Stimulated activated CD4-positive, alpha-beta T cell treated with anti-CD3 and anti-CD28 coated beads, Interleukin-15, amount 100 ng/mL, for 1 hour (primary cell): ENCODE data around the gene ABCC10.
"Not testable (repeated sequence)": the region's sequence is repeated elsewhere in the genome, so short reads cannot be mapped to it uniquely, and the experiment has no call there.

ENCODE experiments used
- DNase-seq, 2 donors: peaks; one replicate each; pipeline ENCODE4 v3.0.0-alpha.2; 2020; ENCODE audit warnings: low read depth in 1 of 2, low spot score in 1 of 2

ABCC10 gene

DNA sequence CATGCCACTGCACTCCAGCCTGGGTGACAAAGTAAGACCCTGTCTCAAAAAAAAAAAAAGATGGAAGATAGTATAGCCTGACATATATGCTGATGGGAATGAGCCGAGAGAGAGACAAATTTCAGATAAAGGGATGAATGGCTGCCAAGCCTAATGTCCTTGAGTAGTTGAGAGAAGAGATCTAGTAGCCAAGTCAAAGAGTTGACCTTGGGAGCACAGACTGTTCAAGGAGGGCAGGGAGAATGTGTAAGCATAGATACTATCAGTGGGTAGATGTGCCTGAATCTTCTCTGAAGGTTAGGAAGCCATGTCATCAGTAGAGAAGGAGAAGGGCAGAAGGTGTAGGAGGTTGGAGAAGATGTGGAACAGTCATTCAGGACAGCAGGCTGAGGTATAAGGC, 20.0 kb upstream of the ABCC10 start:
- no peak for DNase-seq

DNA sequence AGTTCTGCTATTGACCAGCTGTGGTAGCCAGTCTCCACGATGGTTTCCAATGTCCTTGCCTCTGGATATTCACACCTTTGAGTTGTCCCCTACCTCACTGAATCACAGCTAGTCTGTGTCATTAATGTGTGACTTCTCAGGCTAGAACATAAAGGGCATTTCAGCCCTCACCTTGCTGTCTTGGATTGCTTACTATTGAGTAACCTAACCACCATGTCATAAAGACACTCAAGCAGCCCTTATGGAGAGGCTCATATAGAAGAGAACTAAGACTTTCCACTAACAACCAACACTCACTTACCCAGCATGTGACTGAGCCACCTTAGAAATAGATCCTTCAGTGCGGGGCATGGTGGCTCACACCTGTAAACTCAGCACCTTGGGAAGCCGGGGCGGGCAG, 19.1 kb upstream of the ABCC10 start:
- no peak for DNase-seq

GRCh38 chr6:43410776-43411175, 16.6 kb upstream of the ABCC10 start:
- DNase-seq = not testable (repeated sequence)

- no peak for DNase-seq
Measured at GRCh38 chr6:43412541-43412940, 14.8 kb upstream of the ABCC10 start.

GRCh38 chr6:43413002-43413401, 14.3 kb upstream of the ABCC10 start:
- no peak for DNase-seq

GRCh38 chr6:43415275-43415674, 12.1 kb upstream of the ABCC10 start:
- DNase-seq = not testable (repeated sequence)

DNA sequence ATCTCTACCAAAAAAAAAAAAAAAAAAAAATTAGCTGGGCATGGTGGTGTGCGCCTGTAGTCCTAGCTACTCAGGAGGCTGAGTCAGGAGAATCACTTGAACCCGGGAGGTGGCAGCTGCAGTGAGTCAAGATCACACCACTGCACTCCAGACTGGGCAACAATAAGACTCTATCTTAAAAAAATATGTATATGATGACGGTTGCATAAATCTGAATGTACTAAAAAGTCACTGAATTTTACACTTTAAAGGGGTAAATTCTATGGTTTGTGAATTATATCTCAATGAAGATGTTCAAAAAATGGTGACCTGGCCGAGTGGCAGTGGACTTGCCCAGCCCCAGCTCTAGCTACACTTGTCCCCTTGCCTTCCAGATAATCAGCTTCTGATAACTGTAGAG, 10.4 kb upstream of the ABCC10 start:
- no peak for DNase-seq

DNA sequence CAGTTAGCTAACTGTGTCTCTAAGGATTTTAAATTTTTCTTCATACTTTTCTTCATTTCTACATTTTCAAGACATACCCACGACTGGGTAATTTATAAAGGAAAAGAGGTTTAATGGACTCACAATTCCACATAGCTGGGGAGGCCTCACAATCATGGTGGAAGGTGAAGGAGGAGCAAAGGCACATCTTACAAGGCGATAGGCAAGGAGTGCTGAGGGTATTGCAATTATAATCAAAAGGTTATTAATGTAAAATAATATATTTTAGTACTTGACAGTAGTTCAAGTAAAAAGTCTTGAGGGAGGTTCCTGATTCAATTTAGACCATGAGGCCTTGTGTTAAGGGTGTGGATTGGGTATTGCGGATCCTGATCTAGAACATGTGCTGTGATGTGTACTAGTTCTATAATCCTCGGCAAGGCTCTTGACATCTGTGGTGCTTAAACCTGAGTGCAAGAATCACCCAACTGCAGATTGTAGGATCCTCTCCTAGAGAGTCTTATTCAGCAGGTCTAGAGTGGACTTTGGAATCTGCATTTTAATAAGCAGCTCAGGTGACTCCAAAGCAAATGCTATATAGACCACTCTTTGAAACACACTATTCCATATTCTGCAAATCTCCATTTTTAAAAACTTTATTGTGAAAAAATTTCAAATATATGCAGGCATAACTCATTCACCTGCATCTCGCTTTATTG, 7.2 kb upstream of the ABCC10 start:
- no peak for DNase-seq

- DNase-seq = no peak
Measured at GRCh38 chr6:43421831-43422230, 5.5 kb upstream of the ABCC10 start.

DNA sequence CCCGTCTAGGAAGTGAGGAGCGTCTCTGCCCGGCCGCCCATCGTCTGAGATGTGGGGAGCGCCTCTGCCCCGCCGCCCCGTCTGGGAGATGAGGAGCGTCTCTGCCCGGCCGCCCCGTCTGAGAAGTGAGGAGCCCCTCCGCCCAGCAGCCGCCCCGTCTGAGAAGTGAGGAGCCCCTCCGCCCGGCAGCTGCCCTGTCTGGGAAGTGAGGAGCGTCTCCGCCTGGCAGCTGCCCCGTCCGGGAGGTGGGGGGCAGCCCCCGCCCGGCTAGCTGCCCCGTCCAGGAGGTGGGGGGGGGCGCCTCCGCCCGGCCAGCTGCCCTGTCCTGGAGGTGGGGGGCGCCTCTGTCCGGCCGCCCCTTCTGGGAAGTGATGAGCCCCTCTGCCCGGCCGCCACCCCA, 2.3 kb upstream of the ABCC10 start:
- DNase-seq = not testable (repeated sequence)

DNA sequence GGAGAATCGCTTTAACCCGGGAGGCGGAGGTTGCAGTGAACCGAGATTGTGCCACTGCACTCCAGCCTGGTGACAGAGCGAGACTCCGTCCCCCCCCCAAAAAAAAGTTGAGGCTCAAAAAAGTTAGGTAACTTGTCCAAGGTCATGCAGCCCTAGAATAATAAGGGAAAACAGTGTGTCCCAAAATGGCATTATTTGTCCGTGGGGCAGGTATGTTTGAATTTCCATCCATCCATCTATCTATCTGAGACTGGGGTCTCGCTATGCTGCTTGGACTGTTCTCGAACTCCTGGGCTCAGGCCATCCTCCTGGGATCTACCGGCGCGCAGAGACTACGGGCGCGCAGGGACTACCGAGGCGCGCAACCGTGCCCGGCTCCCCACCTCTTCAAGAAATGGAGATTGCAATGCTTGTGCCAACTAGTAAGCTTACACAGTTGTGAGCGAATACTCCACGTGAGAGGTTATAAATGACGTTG, 374 bp upstream of the ABCC10 start:
- DNase-seq = no peak

- no peak for DNase-seq
Measured at GRCh38 chr6:43428112-43428570, 800 bp downstream of the ABCC10 start.

DNA sequence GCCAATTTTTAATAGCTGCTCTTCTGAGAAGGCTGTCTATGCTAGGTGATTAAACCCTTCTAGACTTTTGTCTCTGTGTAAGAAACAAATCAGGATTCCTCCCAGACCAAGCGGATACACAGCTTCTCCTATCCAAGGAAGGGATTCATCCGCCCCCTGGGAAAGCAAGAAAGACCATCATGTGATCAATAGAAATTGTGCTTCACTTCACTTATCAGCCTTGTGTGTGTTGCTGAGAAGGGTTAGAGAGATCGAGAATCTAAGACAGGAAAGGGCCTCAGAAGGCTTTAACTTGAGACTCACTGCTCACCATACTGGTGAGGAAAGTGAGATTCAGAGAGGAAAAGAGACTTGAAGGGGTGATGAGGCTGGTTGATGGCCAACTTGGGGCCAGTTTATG, 1.5 kb downstream of the ABCC10 start:
- no peak for DNase-seq

- no peak for DNase-seq
Measured at GRCh38 chr6:43432009-43432945, 4.9 kb downstream of the ABCC10 start.

DNA sequence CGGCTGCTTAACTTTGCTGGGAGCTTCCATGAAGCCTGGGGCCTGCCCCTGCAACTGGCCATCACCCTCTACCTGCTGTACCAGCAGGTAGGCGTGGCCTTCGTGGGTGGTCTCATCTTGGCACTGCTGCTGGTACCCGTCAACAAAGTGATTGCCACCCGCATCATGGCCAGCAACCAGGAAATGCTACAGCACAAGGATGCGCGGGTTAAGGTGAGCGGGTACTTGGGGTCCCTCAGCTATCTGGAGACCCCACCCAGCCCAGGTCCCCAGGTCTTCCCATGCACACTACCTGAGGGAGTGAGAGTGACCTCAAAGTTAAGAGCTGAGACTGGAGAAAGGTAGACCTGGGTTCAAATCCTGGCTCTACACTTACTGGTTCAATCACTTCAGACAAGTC, 5.8 kb downstream of the ABCC10 start:
- no peak for DNase-seq

DNA sequence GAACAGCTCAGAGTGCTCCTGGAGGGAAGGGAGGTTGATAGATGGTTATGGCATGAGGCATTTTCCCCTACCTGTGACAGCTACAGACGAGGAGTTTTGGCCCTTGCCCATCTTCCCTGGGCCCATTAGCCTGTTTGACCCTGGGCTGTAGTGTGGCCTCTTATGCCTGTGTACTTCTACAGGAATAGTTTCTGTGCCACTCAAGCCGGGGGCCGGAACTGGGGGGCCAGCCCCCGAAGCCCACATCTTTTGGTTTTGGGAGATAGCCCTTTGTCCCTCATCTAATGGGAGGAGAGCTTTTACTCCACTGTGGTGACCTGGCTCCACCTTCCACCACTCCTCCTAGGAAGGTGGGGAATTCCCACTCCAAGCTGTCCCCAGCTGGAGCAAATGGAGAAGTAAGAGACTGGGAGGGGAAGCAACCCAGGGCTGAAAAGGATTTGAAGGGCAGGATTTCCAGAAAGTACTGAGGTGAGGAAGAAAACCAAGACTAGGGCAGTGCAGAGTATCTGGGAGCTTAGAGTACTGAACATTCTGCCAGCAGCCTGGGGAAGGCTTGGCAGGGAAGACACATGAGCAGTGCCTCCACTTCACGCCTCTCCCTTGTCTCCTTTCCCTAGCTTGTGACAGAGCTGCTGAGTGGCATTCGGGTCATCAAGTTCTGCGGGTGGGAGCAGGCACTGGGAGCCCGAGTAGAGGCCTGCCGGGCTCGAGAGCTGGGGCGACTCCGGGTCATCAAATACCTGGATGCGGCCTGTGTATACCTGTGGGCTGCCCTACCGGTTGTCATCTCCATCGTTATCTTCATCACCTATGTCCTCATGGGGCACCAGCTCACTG, 6.9 kb downstream of the ABCC10 start:
- no peak for DNase-seq

DNA sequence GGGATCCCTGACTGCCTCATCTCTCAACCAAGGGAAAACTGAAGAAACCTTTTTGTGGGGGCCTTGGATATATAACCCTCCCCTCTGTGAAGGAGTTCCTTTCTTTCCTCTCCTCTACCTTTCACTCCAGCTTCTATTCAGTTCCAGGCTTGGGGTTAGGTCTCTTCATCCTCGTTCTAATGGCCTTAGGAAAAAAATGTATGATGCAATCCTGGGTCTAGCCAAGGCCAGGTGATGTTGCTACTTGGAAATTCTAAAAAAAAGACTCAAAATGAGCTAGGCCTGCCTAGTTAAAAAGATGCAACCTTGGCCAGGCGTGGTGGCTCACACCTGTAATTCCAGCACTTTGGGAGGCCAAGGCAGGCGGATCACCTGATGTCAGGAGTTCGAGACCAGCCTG, 7.6 kb downstream of the ABCC10 start:
- no peak for DNase-seq

DNA sequence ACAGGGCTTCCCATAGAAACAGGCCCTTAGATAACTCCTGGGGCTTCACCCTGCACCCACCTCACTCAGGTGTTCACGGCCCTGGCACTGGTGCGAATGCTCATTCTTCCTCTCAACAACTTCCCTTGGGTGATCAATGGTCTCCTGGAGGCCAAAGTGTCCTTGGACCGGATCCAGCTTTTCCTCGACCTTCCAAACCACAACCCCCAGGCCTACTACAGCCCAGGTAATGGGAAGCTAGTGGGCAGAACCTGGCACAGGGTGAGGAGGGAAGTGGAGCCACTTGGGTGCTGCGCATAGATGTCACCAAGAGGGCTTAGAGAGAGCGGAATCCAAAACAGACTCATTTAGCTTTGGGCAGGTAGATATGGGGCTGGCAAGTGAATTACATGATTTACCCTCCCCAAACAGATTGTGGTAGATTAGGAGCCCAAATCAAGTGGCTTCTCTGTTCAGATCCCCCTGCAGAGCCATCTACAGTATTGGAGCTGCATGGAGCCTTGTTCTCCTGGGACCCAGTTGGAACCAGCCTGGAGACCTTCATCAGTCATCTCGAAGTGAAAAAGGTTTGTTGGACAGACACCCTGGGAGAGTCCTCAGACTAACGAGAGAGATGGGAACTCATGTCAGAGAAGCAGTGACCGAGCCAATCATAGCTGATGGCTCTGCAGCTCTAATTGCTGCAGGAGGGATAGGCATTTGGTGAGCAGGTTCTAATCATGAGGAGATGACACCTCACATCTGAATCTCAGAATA, 8.5 kb downstream of the ABCC10 start:
- DNase-seq = no peak

- DNase-seq = no peak
Measured at GRCh38 chr6:43436577-43437282, 9.4 kb downstream of the ABCC10 start.

DNA sequence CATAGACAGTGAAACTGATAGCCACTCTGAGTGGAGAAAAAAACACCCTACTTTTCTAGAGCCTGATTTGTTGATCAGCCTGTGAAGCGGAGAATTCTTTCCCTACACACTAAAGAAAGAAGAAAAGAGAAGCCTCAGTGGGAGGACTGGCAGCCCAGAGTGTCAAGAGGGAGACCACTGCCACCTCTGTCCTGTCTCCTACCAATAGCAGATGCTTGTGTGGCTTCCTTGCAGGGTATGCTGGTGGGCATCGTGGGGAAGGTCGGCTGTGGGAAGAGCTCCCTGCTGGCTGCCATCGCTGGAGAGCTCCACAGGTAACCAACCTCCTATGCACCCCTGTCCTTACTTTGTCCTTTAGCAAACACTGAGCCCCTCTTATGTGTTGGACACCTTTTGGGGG, 10.4 kb downstream of the ABCC10 start:
- DNase-seq = no peak
